ENCODE measurements around the gene CYP3A5. TPM values are rescaled to one million over a fixed set of nuclear protein-coding genes. Genes with fewer than 3 reads are reported as not detected.
"Not testable (repeated sequence)": the region's sequence is repeated elsewhere in the genome, so short reads cannot be mapped to it uniquely, and the experiment has no call there.

CYP3A5 gene
- total RNA-seq, 1 experiment from 2014 or later = not detected

GRCh38 chr7:99665312-99666012 lies 14.3 kb downstream of the CYP3A5 start:
- Mint-ChIP-seq H3K36me3 (ENCODE audit: insufficient read depth in 1 of 3, low read depth in 3 of 3) (peaks cover under 1 to 9% (median 2%) of the 10 kb centered on the region in 3 experiments), H3K9me3 (peaks cover 1 to 2% of the 10 kb centered on the region in 2 experiments; a peak in 3 of 5 replicates), H3K4me3 (no peak overlapping the region), H3K27ac (no peak overlapping the region), H3K27me3 (ENCODE audit: low read depth) (no peaks in the 10 kb centered on the region), H3K4me1 (no peaks in the 10 kb centered on the region)
- Histone ChIP-seq H3K56ac (ENCODE audit: insufficient read length, low read depth, low read length) (no peak overlapping the region), H4K5ac (ENCODE audit: insufficient read length, low read depth, low read length) (no peak overlapping the region), H3K23me2 (ENCODE audit: insufficient read length, low read depth, low read length, poor library complexity, severe bottlenecking) (no peaks in the 10 kb centered on the region), H3K9ac (ENCODE audit: extremely low read depth, insufficient read length, low read length) (no peak overlapping the region), H3K18ac (ENCODE audit: insufficient read length, low read depth, low read length) (no peak overlapping the region), H3K4me2 (ENCODE audit: insufficient read depth, insufficient read length, low read length) (no peak overlapping the region), H3K27me3 (ENCODE audit: insufficient read depth, low read length) (no peaks in the 10 kb centered on the region), H2AK5ac (ENCODE audit: insufficient read length, low read length) (no peak overlapping the region), H4K20me1 (ENCODE audit: control insufficient read depth, insufficient read depth, insufficient read length) (no peaks in the 10 kb centered on the region), H2BK120ac (ENCODE audit: low read depth, low read length, poor library complexity, severe bottlenecking) (no peak overlapping the region), H2BK20ac (ENCODE audit: low read depth, low read length, poor library complexity, severe bottlenecking) (no peak overlapping the region), H2BK5ac (ENCODE audit: insufficient read length, low read length) (no peak overlapping the region), H3K23ac (ENCODE audit: insufficient read length, low read depth, low read length) (no peak overlapping the region), H3K79me2 (ENCODE audit: insufficient read depth, low read length) (no peaks in the 10 kb centered on the region), H3T11ph (ENCODE audit: low read length) (no peak overlapping the region), H2BK12ac (ENCODE audit: insufficient read length, low read depth, low read length) (no peak overlapping the region), H3K9me3 (ENCODE audit: control insufficient read depth, low read depth, low read length) (no peaks in the 10 kb centered on the region), H3K4ac (ENCODE audit: low read depth, low read length) (no peak overlapping the region), H2BK15ac (ENCODE audit: low read depth, low read length) (no peak overlapping the region), H3K4me1 (ENCODE audit: insufficient read depth, low read length) (no peaks in the 10 kb centered on the region), H3K79me1 (ENCODE audit: insufficient read depth, low read depth, low read length, poor library complexity, severe bottlenecking) (no peaks in the 10 kb centered on the region), H3K14ac (ENCODE audit: insufficient read depth, low read length) (no peak overlapping the region), H2AFZ (ENCODE audit: low read length) (no peak overlapping the region), H4K91ac (ENCODE audit: insufficient read length, low read depth, low read length) (no peak overlapping the region), H4K8ac (replicated peaks; ENCODE audit: insufficient read length, low read depth, low read length) (no peak overlapping the region), H3K27ac (ENCODE audit: insufficient read length, low read depth, low read length) (no peak overlapping the region)
- TF ChIP-seq CTCF (conservative IDR thresholded peaks at IDR 0.05) = no peak
- no CpG with 5 or more reads among the region's 3 CpGs for WGBS (ENCODE audit: extremely low coverage, insufficient read length, low lambda C conversion rate)
- no peak for DNase-seq

GRCh38 chr7:99657879-99658278 lies 21.9 kb downstream of the CYP3A5 start:
- no CpG with 5 or more reads among the region's 5 CpGs for WGBS (ENCODE audit: extremely low coverage, insufficient read length, low lambda C conversion rate)
- H3K27ac Mint-ChIP-seq; H3K18ac ChIP-seq (ENCODE audit: insufficient read length, low read depth, low read length); H3K79me2 ChIP-seq (ENCODE audit: insufficient read depth, low read length); H2BK12ac ChIP-seq (ENCODE audit: insufficient read length, low read depth, low read length); H3K56ac ChIP-seq (ENCODE audit: insufficient read length, low read depth, low read length); H3K4me1 ChIP-seq (ENCODE audit: insufficient read depth, low read length); H4K91ac ChIP-seq (ENCODE audit: insufficient read length, low read depth, low read length); H3T11ph ChIP-seq (ENCODE audit: low read length); H2AFZ ChIP-seq (ENCODE audit: low read length); H3K4ac ChIP-seq (ENCODE audit: low read depth, low read length); DNase-seq; H3K23ac ChIP-seq (ENCODE audit: insufficient read length, low read depth, low read length); H2BK15ac ChIP-seq (ENCODE audit: low read depth, low read length); H3K4me3 Mint-ChIP-seq; H3K9me3 ChIP-seq (ENCODE audit: control insufficient read depth, low read depth, low read length); H3K27me3 ChIP-seq (ENCODE audit: insufficient read depth, low read length); H4K8ac ChIP-seq (replicated peaks; ENCODE audit: insufficient read length, low read depth, low read length); H4K20me1 ChIP-seq (ENCODE audit: control insufficient read depth, insufficient read depth, insufficient read length); H3K23me2 ChIP-seq (ENCODE audit: insufficient read length, low read depth, low read length, poor library complexity, severe bottlenecking); H3K9ac ChIP-seq (ENCODE audit: extremely low read depth, insufficient read length, low read length); H2AK5ac ChIP-seq (ENCODE audit: insufficient read length, low read length); H3K79me1 ChIP-seq (ENCODE audit: insufficient read depth, low read depth, low read length, poor library complexity, severe bottlenecking); H2BK20ac ChIP-seq (ENCODE audit: low read depth, low read length, poor library complexity, severe bottlenecking); H2BK5ac ChIP-seq (ENCODE audit: insufficient read length, low read length); H2BK120ac ChIP-seq (ENCODE audit: low read depth, low read length, poor library complexity, severe bottlenecking); H3K4me1 Mint-ChIP-seq; H3K4me2 ChIP-seq (ENCODE audit: insufficient read depth, insufficient read length, low read length); H3K27ac ChIP-seq (ENCODE audit: insufficient read length, low read depth, low read length); H4K5ac ChIP-seq (ENCODE audit: insufficient read length, low read depth, low read length); H3K27me3 Mint-ChIP-seq (ENCODE audit: low read depth); H3K14ac ChIP-seq (ENCODE audit: insufficient read depth, low read length): not testable (repeated sequence)
- H3K9me3 Mint-ChIP-seq = peaks cover 25 to 28% of the 10 kb centered on the region in 2 experiments
- H3K36me3 Mint-ChIP-seq (ENCODE audit: insufficient read depth in 1 of 3, low read depth in 3 of 3) = peaks cover 12 to 29% (median 17%) of the 10 kb centered on the region in 3 experiments
